HepG2 (cell line): ENCODE data around the gene CIAPIN1. TPM values are rescaled to one million over a fixed set of nuclear protein-coding genes. Genes with fewer than 3 reads are reported as not detected.

ENCODE experiments used
- AFF4 ChIP-seq: sonication (generic); formaldehyde crosslinking; IDR thresholded peaks from 2 replicates; pipeline ENCODE4 v1.4.0; 2020; ENCODE audit warnings: missing genetic modification reagents
- GTF2F1 ChIP-seq: fragments of 150-350 bp; IDR thresholded peaks from 2 replicates; pipeline ENCODE4 v1.6.1; 2014; ENCODE audit warnings: low read length
- KDM1A ChIP-seq: IDR thresholded peaks from 2 replicates; pipeline ENCODE4 v1.6.1; 2016; ENCODE audit warnings: missing compliant biosample characterization
- MXD1 ChIP-seq: sonication (generic); formaldehyde crosslinking; IDR thresholded peaks from 2 replicates; pipeline ENCODE4 v1.4.0; 2020; ENCODE audit warnings: mild to moderate bottlenecking, missing genetic modification reagents
- TFDP1 ChIP-seq: IDR thresholded peaks from 2 replicates; pipeline ENCODE4 v1.6.1; 2016; ENCODE audit warnings: missing compliant biosample characterization, missing genetic modification reagents, borderline replicate concordance
- ZBTB42 ChIP-seq: sonication (generic); formaldehyde crosslinking; IDR thresholded peaks from 2 replicates; pipeline ENCODE4 v1.5.0; 2020; ENCODE audit warnings: mild to moderate bottlenecking, missing genetic modification reagents
- ZNF24 ChIP-seq: fragments of 450-650 bp; IDR thresholded peaks from 2 replicates; pipeline ENCODE4 v1.6.1; 2017; ENCODE audit warnings: antibody characterized with exemption, mild to moderate bottlenecking
- ZNF614 ChIP-seq: IDR thresholded peaks from 2 replicates; pipeline ENCODE4 v1.6.1; 2018; ENCODE audit warnings: missing biosample characterization, missing genetic modification reagents, inconsistent platforms, borderline replicate concordance
- ZNF704 ChIP-seq: sonication (generic); formaldehyde crosslinking; IDR thresholded peaks from 2 replicates; pipeline ENCODE4 v1.8.1; 2023; ENCODE audit warnings: mild to moderate bottlenecking, inconsistent platforms, moderate library complexity, missing genetic modification reagents, borderline replicate concordance
- ZNF777 ChIP-seq: sonication (generic); formaldehyde crosslinking; IDR thresholded peaks from 2 replicates; pipeline ENCODE4 v1.4.0; 2020; ENCODE audit warnings: missing genetic modification reagents
- ZNF879 ChIP-seq: sonication (generic); formaldehyde crosslinking; IDR thresholded peaks from 2 replicates; pipeline ENCODE4 v1.8.1; 2023; ENCODE audit warnings: missing genetic modification reagents
- ZSCAN29 ChIP-seq: sonication (generic); formaldehyde crosslinking; conservative IDR thresholded peaks from 2 replicates; pipeline ENCODE4 v1.4.0; 2020; ENCODE audit warnings: mild to moderate bottlenecking, missing genetic modification reagents
- polyA plus RNA-seq, 8 experiments: library from polyadenylated mRNA; depleted of rRNA in 3 of 8; stranded (reverse) in 7 of 8; unstranded in 1 of 8; fragments of >200 nt; fragmentation: Illumina TruSeq in 4 of 8; extraction: Trizol in 4 of 8; gene quantifications; 2 replicates each; pipeline versions ENCODE4 v1.2.1 to v1.2.3, GENCODE V29; 2011 to 2016; ENCODE audit warnings: low read depth in 4 of 8, missing spikeins in 1 of 8, mixed read lengths in 1 of 8; ENCODE audit not compliant: insufficient read depth in 1 of 8
- total RNA-seq, 5 experiments: library from RNA; depleted of rRNA; stranded (reverse); fragments of >200 nt; fragmentation: Illumina TruSeq; extraction: Trizol; gene quantifications; 2 replicates each; pipeline ENCODE4 v1.2.3, GENCODE V29; 2016; ENCODE audit warnings: low read depth in 1 of 5
- TF ChIP-seq, protein P1 (sequence below): IDR thresholded peaks from 2 replicates; pipeline ENCODE4 v1.6.1; 2018; ENCODE audit warnings: missing genetic modification reagents
- TF ChIP-seq, protein P2 (sequence below): sonication (generic); formaldehyde crosslinking; IDR thresholded peaks from 2 replicates; pipeline ENCODE4 v1.4.0; 2020; ENCODE audit warnings: missing genetic modification reagents

Gene CIAPIN1
- total and polyA plus RNA-seq, 2 of the 13 experiments (the other 11 are each of a cell fraction or from before 2014, with no cell fraction given) = 69.3 to 89.7 TPM

DNA sequence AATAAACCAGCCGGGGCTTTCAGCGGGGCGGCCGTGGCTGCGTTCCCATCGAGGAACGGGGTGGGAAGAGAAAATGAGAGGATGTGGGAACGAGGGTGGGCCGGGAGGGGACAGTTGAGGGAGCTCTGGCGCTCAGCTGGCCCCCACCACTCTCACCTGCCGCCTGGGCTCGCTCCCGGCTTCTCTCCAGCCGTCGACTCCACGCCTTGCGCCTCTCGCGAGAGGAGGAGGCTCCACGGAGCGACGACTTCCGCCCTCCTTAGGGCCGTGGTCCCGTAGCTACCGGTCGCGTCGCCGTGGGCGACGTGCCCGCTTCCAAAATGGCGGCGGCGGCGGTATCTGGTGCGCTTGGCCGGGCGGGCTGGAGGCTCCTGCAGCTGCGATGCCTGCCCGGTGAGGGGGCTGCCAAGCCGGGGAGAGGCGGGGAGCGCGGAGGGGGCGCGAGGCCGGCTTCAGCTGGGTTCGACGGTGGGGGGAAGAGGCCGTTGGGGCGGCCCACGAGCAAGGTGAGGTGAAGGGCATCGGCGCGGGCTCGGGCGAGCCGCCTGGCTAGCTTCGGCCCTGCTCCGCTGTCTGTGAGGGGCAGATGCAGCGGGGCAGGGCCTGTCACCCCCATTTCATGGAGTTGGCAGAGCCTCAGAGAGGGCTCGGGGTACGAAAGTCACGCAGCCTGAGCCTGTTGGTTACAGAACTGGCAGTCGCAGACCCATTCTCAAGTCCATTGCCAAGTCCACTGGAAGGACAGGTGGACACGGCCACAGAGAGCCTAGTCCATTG, at the start of gene CIAPIN1, which contains the start of gene COQ9 (continued):
- TF ChIP-seq MXD1 (CRISPR knock-in tag) = peak; percentile 91
- TF ChIP-seq GTF2F1 = no peak
- peak; percentile 82 for TF ChIP-seq TFDP1
- no peak for TF ChIP-seq AFF4 (CRISPR knock-in tag)
- TF ChIP-seq ZNF879 = peak; percentile 67; the same call in 1 of the 2 replicates
- peak; percentile 97 for TF ChIP-seq ZBTB42
- TF ChIP-seq ZNF704 (CRISPR knock-in tag) = peak; percentile 92; the same call in 1 of the 2 replicates
- peak; percentile 78 for TF ChIP-seq ZSCAN29 (CRISPR knock-in tag)
- peak; percentile 84; the same call in 1 of the 2 replicates for TF ChIP-seq ZNF614
- TF ChIP-seq, protein P1, sequence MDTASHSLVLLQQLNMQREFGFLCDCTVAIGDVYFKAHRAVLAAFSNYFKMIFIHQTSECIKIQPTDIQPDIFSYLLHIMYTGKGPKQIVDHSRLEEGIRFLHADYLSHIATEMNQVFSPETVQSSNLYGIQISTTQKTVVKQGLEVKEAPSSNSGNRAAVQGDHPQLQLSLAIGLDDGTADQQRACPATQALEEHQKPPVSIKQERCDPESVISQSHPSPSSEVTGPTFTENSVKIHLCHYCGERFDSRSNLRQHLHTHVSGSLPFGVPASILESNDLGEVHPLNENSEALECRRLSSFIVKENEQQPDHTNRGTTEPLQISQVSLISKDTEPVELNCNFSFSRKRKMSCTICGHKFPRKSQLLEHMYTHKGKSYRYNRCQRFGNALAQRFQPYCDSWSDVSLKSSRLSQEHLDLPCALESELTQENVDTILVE (CRISPR knock-in tag) = peak; percentile 90
- TF ChIP-seq ZNF24 = no peak
- TF ChIP-seq, protein P2, sequence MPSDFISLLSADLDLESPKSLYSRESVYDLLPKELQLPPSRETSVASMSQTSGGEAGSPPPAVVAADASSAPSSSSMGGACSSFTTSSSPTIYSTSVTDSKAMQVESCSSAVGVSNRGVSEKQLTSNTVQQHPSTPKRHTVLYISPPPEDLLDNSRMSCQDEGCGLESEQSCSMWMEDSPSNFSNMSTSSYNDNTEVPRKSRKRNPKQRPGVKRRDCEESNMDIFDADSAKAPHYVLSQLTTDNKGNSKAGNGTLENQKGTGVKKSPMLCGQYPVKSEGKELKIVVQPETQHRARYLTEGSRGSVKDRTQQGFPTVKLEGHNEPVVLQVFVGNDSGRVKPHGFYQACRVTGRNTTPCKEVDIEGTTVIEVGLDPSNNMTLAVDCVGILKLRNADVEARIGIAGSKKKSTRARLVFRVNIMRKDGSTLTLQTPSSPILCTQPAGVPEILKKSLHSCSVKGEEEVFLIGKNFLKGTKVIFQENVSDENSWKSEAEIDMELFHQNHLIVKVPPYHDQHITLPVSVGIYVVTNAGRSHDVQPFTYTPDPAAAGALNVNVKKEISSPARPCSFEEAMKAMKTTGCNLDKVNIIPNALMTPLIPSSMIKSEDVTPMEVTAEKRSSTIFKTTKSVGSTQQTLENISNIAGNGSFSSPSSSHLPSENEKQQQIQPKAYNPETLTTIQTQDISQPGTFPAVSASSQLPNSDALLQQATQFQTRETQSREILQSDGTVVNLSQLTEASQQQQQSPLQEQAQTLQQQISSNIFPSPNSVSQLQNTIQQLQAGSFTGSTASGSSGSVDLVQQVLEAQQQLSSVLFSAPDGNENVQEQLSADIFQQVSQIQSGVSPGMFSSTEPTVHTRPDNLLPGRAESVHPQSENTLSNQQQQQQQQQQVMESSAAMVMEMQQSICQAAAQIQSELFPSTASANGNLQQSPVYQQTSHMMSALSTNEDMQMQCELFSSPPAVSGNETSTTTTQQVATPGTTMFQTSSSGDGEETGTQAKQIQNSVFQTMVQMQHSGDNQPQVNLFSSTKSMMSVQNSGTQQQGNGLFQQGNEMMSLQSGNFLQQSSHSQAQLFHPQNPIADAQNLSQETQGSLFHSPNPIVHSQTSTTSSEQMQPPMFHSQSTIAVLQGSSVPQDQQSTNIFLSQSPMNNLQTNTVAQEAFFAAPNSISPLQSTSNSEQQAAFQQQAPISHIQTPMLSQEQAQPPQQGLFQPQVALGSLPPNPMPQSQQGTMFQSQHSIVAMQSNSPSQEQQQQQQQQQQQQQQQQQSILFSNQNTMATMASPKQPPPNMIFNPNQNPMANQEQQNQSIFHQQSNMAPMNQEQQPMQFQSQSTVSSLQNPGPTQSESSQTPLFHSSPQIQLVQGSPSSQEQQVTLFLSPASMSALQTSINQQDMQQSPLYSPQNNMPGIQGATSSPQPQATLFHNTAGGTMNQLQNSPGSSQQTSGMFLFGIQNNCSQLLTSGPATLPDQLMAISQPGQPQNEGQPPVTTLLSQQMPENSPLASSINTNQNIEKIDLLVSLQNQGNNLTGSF (CRISPR knock-in tag) = peak; percentile 82
- TF ChIP-seq ZNF777 (CRISPR knock-in tag) = peak; percentile 88
- peak; percentile 48 for TF ChIP-seq KDM1A
